Measurements from ENCODE around the gene KIAA0040. TPM values are rescaled to one million over a fixed set of nuclear protein-coding genes. Genes with fewer than 3 reads are reported as not detected.

The KIAA0040 gene
- total and polyA plus RNA-seq, 4 donors = 1.7 to 2.9 (median 2.2) TPM

GRCh38 chr1:175204330-175204729, 11.8 kb upstream of the KIAA0040 start:
- Histone ChIP-seq H3K27me3 (ENCODE audit: control insufficient read depth, insufficient read depth, low read length) (no peaks in the 10 kb centered on the region), H3K9me3 (ENCODE audit: control insufficient read depth, insufficient read depth, low read length) (no peaks in the 10 kb centered on the region), H3K36me3 (ENCODE audit: control insufficient read depth, insufficient read depth, low read length) (no peaks in the 10 kb centered on the region), H3K4me1 (ENCODE audit: control insufficient read depth, insufficient read depth, low read length) (peaks cover 6% of the 10 kb centered on the region), H3K27ac (ENCODE audit: low read depth, low read length) (no peak overlapping the region), H3K4me3 (ENCODE audit: low read depth, low read length) (no peak overlapping the region)
- WGBS (ENCODE audit: insufficient coverage) = 53% methylated on average over 2 of the region's 2 CpGs
- peak in 1 of 6 donors; percentile 52 for DNase-seq (ENCODE audit: low read depth in 4 of 6, low spot score in 6 of 6)

DNA sequence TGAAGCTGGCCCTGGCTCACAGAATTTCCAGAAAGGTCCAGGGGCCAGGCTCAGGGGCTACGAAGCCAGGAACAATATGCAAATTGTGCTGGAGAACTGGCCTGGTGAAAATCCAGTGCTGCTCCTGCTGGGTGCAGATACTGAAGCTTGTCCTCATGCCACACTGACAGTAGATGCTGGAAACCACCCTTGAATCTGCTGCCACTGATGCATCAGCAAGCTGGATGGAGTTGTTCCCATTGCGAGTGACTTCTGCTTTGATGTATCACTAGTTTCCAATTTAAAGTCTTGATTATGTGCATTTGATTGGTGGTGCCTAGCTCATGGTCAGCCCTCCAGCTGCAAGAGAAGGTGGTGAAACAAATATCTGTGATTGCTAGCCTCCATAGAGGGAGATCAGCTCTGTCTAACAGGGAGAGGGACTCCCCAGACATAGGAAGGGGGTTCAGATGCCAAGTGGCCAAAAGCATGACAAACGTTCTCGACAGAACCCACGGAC, 11.0 kb upstream of the KIAA0040 start:
- 87% methylated on average over 5 of the region's 5 CpGs for WGBS (ENCODE audit: insufficient coverage)
- H3K4me3 ChIP-seq (ENCODE audit: low read depth, low read length) = no peak overlapping the region

GRCh38 chr1:175200678-175201521, 8.3 kb upstream of the KIAA0040 start:
- no peaks in the 10 kb centered on the region for H3K36me3 ChIP-seq (ENCODE audit: control insufficient read depth, insufficient read depth, low read length)
- H3K4me1 ChIP-seq (ENCODE audit: control insufficient read depth, insufficient read depth, low read length) = peaks cover 6% of the 10 kb centered on the region
- WGBS (ENCODE audit: insufficient coverage) = 63% methylated on average over 2 of the region's 7 CpGs
- peak overlapping the region; percentile 49 for H3K27ac ChIP-seq (ENCODE audit: low read depth, low read length)
- H3K27me3 ChIP-seq (ENCODE audit: control insufficient read depth, insufficient read depth, low read length) = no peaks in the 10 kb centered on the region
- no peaks in the 10 kb centered on the region for H3K9me3 ChIP-seq (ENCODE audit: control insufficient read depth, insufficient read depth, low read length)
- H3K4me3 ChIP-seq (ENCODE audit: low read depth, low read length) = no peak overlapping the region
- peak in 2 of 6 donors; percentile 66 to 69 for DNase-seq (ENCODE audit: low read depth in 4 of 6, low spot score in 6 of 6)

More for the DNA sequence above, 11.0 kb upstream of the KIAA0040 start:
- DNase-seq (ENCODE audit: low read depth in 4 of 6, low spot score in 6 of 6) = no peak
- Histone ChIP-seq H3K27me3 (ENCODE audit: control insufficient read depth, insufficient read depth, low read length) (no peaks in the 10 kb centered on the region), H3K4me1 (ENCODE audit: control insufficient read depth, insufficient read depth, low read length) (peaks cover 6% of the 10 kb centered on the region), H3K27ac (ENCODE audit: low read depth, low read length) (no peak overlapping the region), H3K36me3 (ENCODE audit: control insufficient read depth, insufficient read depth, low read length) (no peaks in the 10 kb centered on the region), H3K9me3 (ENCODE audit: control insufficient read depth, insufficient read depth, low read length) (no peaks in the 10 kb centered on the region)

DNA sequence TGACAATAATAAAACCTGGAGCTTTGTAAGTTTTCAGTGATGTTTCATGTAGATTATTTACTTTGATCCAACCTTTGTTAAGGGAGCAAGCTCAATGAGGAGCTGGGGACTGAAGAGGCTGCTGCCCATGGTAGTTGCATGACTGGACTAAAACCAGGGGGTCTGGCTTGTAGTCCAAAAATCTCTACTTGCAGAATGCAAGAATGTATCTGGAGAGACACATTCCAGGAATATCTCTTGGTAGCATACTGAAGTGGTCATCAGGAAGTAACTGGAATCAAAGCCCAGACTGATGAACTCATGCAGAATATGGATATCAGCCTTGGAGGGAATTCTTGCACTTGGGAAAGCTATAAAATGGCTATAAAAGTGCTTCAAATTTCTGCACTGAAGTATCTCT, 5.8 kb upstream of the KIAA0040 start:
- H3K36me3 ChIP-seq (ENCODE audit: control insufficient read depth, insufficient read depth, low read length) = no peaks in the 10 kb centered on the region
- no peak overlapping the region for H3K4me3 ChIP-seq (ENCODE audit: low read depth, low read length)
- no peak for DNase-seq (ENCODE audit: low read depth in 4 of 6, low spot score in 6 of 6)
- no peaks in the 10 kb centered on the region for H3K9me3 ChIP-seq (ENCODE audit: control insufficient read depth, insufficient read depth, low read length)
- no peaks in the 10 kb centered on the region for H3K27me3 ChIP-seq (ENCODE audit: control insufficient read depth, insufficient read depth, low read length)
- H3K27ac ChIP-seq (ENCODE audit: low read depth, low read length) = no peak overlapping the region
- H3K4me1 ChIP-seq (ENCODE audit: control insufficient read depth, insufficient read depth, low read length) = peaks cover 6% of the 10 kb centered on the region

GRCh38 chr1:175197531-175197930, 5.0 kb upstream of the KIAA0040 start:
- H3K4me3 ChIP-seq (ENCODE audit: low read depth, low read length) = no peak overlapping the region
- H3K36me3 ChIP-seq (ENCODE audit: control insufficient read depth, insufficient read depth, low read length) = no peaks in the 10 kb centered on the region
- WGBS (ENCODE audit: insufficient coverage) = 40% methylated on average over 2 of the region's 2 CpGs
- H3K27ac ChIP-seq (ENCODE audit: low read depth, low read length) = no peak overlapping the region
- no peak for DNase-seq (ENCODE audit: low read depth in 4 of 6, low spot score in 6 of 6)
- H3K27me3 ChIP-seq (ENCODE audit: control insufficient read depth, insufficient read depth, low read length) = no peaks in the 10 kb centered on the region
- H3K9me3 ChIP-seq (ENCODE audit: control insufficient read depth, insufficient read depth, low read length) = no peaks in the 10 kb centered on the region
- H3K4me1 ChIP-seq (ENCODE audit: control insufficient read depth, insufficient read depth, low read length) = peaks cover 13% of the 10 kb centered on the region

- H3K9me3 ChIP-seq (ENCODE audit: control insufficient read depth, insufficient read depth, low read length) = no peaks in the 10 kb centered on the region
- peaks cover 15% of the 10 kb centered on the region for H3K4me1 ChIP-seq (ENCODE audit: control insufficient read depth, insufficient read depth, low read length)
- H3K36me3 ChIP-seq (ENCODE audit: control insufficient read depth, insufficient read depth, low read length) = no peaks in the 10 kb centered on the region
- 78% methylated on average over 2 of the region's 3 CpGs for WGBS (ENCODE audit: insufficient coverage)
- no peak overlapping the region for H3K4me3 ChIP-seq (ENCODE audit: low read depth, low read length)
- DNase-seq (ENCODE audit: low read depth in 4 of 6, low spot score in 6 of 6) = no peak
- H3K27me3 ChIP-seq (ENCODE audit: control insufficient read depth, insufficient read depth, low read length) = peaks cover 17% of the 10 kb centered on the region
- no peak overlapping the region for H3K27ac ChIP-seq (ENCODE audit: low read depth, low read length)
Measured at GRCh38 chr1:175195798-175196197, 3.2 kb upstream of the KIAA0040 start.

- Histone ChIP-seq H3K27ac (ENCODE audit: low read depth, low read length) (no peak overlapping the region), H3K4me3 (ENCODE audit: low read depth, low read length) (no peak overlapping the region), H3K36me3 (ENCODE audit: control insufficient read depth, insufficient read depth, low read length) (no peaks in the 10 kb centered on the region), H3K4me1 (ENCODE audit: control insufficient read depth, insufficient read depth, low read length) (peaks cover 12% of the 10 kb centered on the region), H3K27me3 (ENCODE audit: control insufficient read depth, insufficient read depth, low read length) (peaks cover 21% of the 10 kb centered on the region), H3K9me3 (ENCODE audit: control insufficient read depth, insufficient read depth, low read length) (no peaks in the 10 kb centered on the region)
- no peak for DNase-seq (ENCODE audit: low read depth in 4 of 6, low spot score in 6 of 6)
- WGBS (ENCODE audit: insufficient coverage) = 0% methylated on average over 1 of the region's 1 CpG
Measured at GRCh38 chr1:175195281-175195680, 2.7 kb upstream of the KIAA0040 start.

GRCh38 chr1:175193527-175193910, 943 bp upstream of the KIAA0040 start:
- DNase-seq (ENCODE audit: low read depth in 4 of 6, low spot score in 6 of 6) = peak in 1 of 6 donors; percentile 17
- peaks cover 12% of the 10 kb centered on the region for H3K4me1 ChIP-seq (ENCODE audit: control insufficient read depth, insufficient read depth, low read length)
- peaks cover 25% of the 10 kb centered on the region for H3K27me3 ChIP-seq (ENCODE audit: control insufficient read depth, insufficient read depth, low read length)
- H3K9me3 ChIP-seq (ENCODE audit: control insufficient read depth, insufficient read depth, low read length) = no peaks in the 10 kb centered on the region
- WGBS (ENCODE audit: insufficient coverage) = 54% methylated on average over 3 of the region's 4 CpGs
- no peak overlapping the region for H3K4me3 ChIP-seq (ENCODE audit: low read depth, low read length)
- no peaks in the 10 kb centered on the region for H3K36me3 ChIP-seq (ENCODE audit: control insufficient read depth, insufficient read depth, low read length)
- H3K27ac ChIP-seq (ENCODE audit: low read depth, low read length) = no peak overlapping the region

DNA sequence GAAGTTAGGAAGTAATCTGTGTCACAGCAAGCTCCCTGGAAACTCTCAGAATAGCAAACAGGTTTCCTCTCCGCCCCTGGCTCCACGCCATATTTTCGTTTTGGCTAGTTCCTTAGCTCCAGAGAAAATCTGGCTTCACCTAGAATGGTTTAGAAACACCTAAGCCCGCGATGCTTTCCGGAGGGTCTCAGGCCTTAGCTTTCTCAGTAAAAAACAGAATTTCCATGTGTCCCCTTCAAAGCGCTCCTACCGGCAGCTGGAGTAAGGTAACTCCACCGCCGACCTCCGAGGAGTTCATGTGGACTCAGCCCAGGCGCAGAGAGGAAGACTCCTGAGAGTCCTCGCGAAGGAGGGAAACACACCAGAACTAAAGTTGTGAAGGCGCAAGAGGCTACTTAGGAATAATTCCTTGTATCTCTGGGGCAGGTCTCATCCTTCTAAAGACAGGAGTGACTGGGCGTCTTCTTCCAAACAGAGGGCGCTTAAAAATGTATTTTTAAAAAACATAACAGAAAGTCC, 406 bp downstream of the KIAA0040 start:
- Histone ChIP-seq H3K27me3 (ENCODE audit: control insufficient read depth, insufficient read depth, low read length) (peaks cover 25% of the 10 kb centered on the region), H3K36me3 (ENCODE audit: control insufficient read depth, insufficient read depth, low read length) (no peaks in the 10 kb centered on the region), H3K27ac (ENCODE audit: low read depth, low read length) (no peak overlapping the region), H3K4me1 (ENCODE audit: control insufficient read depth, insufficient read depth, low read length) (peaks cover 12% of the 10 kb centered on the region), H3K9me3 (ENCODE audit: control insufficient read depth, insufficient read depth, low read length) (no peaks in the 10 kb centered on the region), H3K4me3 (ENCODE audit: low read depth, low read length) (peak overlapping the region; percentile 31)
- 9% methylated on average over 15 of the region's 17 CpGs for WGBS (ENCODE audit: insufficient coverage)
- DNase-seq (ENCODE audit: low read depth in 4 of 6, low spot score in 6 of 6) = peak in 2 of 6 donors; percentile 28 to 58

GRCh38 chr1:175191659-175192058, 917 bp downstream of the KIAA0040 start:
- H3K4me3 ChIP-seq (ENCODE audit: low read depth, low read length) = peak overlapping the region; percentile 31
- no CpG with 5 or more reads among the region's 7 CpGs for WGBS (ENCODE audit: insufficient coverage)
- no peak overlapping the region for H3K27ac ChIP-seq (ENCODE audit: low read depth, low read length)
- no peaks in the 10 kb centered on the region for H3K9me3 ChIP-seq (ENCODE audit: control insufficient read depth, insufficient read depth, low read length)
- peaks cover 12% of the 10 kb centered on the region for H3K4me1 ChIP-seq (ENCODE audit: control insufficient read depth, insufficient read depth, low read length)
- no peak for DNase-seq (ENCODE audit: low read depth in 4 of 6, low spot score in 6 of 6)
- peaks cover 25% of the 10 kb centered on the region for H3K27me3 ChIP-seq (ENCODE audit: control insufficient read depth, insufficient read depth, low read length)
- H3K36me3 ChIP-seq (ENCODE audit: control insufficient read depth, insufficient read depth, low read length) = no peaks in the 10 kb centered on the region
